Spleen (tissue), 7 donors: ENCODE measurements around the gene DLG2.

Experiments used
- CTCF ChIP-seq, 11 experiments: fragments of 200-600 bp in 7 of 11; fragments of 450-650 bp in 4 of 11; sonication (generic) in 4 of 11; IDR thresholded peaks in 8 of 11; conservative IDR thresholded peaks in 3 of 11; 1 replicate in 7 of 11; 2 replicates in 4 of 11; pipeline versions ENCODE4 v1.4.0 to v1.8.0; 2016 to 2021; ENCODE audit warnings: antibody characterized with exemption in 11 of 11, inconsistent platforms in 4 of 11, mild to moderate bottlenecking in 1 of 11
- POLR2A ChIP-seq, 3 donors: fragments of 450-650 bp; IDR thresholded peaks; one replicate each; pipeline ENCODE4 v1.5.1; 2017; ENCODE audit warnings: antibody characterized with exemption in 3 of 3, mild to moderate bottlenecking in 1 of 3
- donor health status: DM: no; HTN: no; CAD: no; lungs with moderate emphysema.
- donor health status: DM: no; HTN: no; CAD: no.
- donor health status: DM: no; HTN: no; CAD: no.

- TF ChIP-seq CTCF (IDR thresholded peaks at IDR 0.05 in 8 of 11, conservative IDR thresholded peaks at IDR 0.05 in 3 of 11) (no peak), POLR2A (IDR thresholded peaks at IDR 0.05) (no peak)
These were observed 790.8 kb downstream of the DLG2 start for GRCh38 chr11:84836371-84836770.
